SK-N-SH treated with all-trans-retinoic acid at 6 μM for 48 hours (cell line): ENCODE measurements around the gene CYP4F2.
"Not testable (repeated sequence)": the region's sequence is repeated elsewhere in the genome, so short reads cannot be mapped to it uniquely, and the experiment has no call there.

Experiments used
- CSRNP3 ChIP-seq: fragments of 250-450 bp; sonication (Bioruptor Pico); IDR thresholded peaks from 2 replicates; pipeline ENCODE4 v1.5.1; 2021; ENCODE audit warnings: mild to moderate bottlenecking, moderate library complexity
- ESRRG ChIP-seq: fragments of 250-450 bp; sonication (Bioruptor Pico); IDR thresholded peaks from 2 replicates; pipeline ENCODE4 v1.6.1; 2021; ENCODE audit warnings: mild to moderate bottlenecking
- GLIS3 ChIP-seq: fragments of 250-450 bp; sonication (Bioruptor Pico); IDR thresholded peaks from 2 replicates; pipeline ENCODE4 v1.5.0; 2020; ENCODE audit warnings: mild to moderate bottlenecking, moderate library complexity
- ISL1 ChIP-seq: fragments of 250-450 bp; sonication (Bioruptor Pico); IDR thresholded peaks from 2 replicates; pipeline ENCODE4 v2.1.2; 2022; ENCODE audit warnings: mild to moderate bottlenecking, moderate library complexity
- PATZ1 ChIP-seq: fragments of 250-450 bp; sonication (Bioruptor Pico); IDR thresholded peaks from 2 replicates; pipeline ENCODE4 v1.8.0; 2020; ENCODE audit warnings: mild to moderate bottlenecking, moderate library complexity, borderline replicate concordance
- TOX ChIP-seq: fragments of 250-450 bp; sonication (Bioruptor Pico); IDR thresholded peaks from 2 replicates; pipeline ENCODE4 v1.8.0; 2021; ENCODE audit warnings: mild to moderate bottlenecking, moderate library complexity, borderline replicate concordance
- TSHZ2 ChIP-seq: fragments of 250-450 bp; sonication (Bioruptor Pico); IDR thresholded peaks from 2 replicates; pipeline ENCODE4 v1.5.0; 2020; ENCODE audit warnings: mild to moderate bottlenecking, moderate library complexity
- ZFP30 ChIP-seq: fragments of 450-650 bp; formaldehyde crosslinking; IDR thresholded peaks from 2 replicates; pipeline ENCODE4 v1.5.0; 2022; ENCODE audit warnings: mild to moderate bottlenecking, moderate library complexity
- ZNF70 ChIP-seq: fragments of 450-650 bp; formaldehyde crosslinking; IDR thresholded peaks from 2 replicates; pipeline ENCODE4 v1.5.0; 2020; ENCODE audit warnings: mild to moderate bottlenecking, moderate library complexity

- not testable (repeated sequence) for TF ChIP-seq GLIS3 (CRISPR knock-in tag); ISL1; TSHZ2 (CRISPR knock-in tag); CSRNP3 (CRISPR knock-in tag); ESRRG (CRISPR knock-in tag); ZFP30 (CRISPR knock-in tag); PATZ1; TOX (CRISPR knock-in tag); ZNF70 (CRISPR knock-in tag)
Measured at GRCh38 chr19:15902898-15903297, 5.0 kb upstream of the CYP4F2 start.
